NCI-H2107 treated with DMSO at 0.1 percent for 48 hours (cell line): ENCODE data around the gene ATP2A1.
"Not testable (repeated sequence)": the region's sequence is repeated elsewhere in the genome, so short reads cannot be mapped to it uniquely, and the experiment has no call there.

Source experiments
- DNase-seq: peaks from one replicate; lab custom pipeline; 2025; ENCODE audit not compliant: unreplicated experiment; lab: John Stamatoyannopoulos, UW

The ATP2A1 gene

DNA sequence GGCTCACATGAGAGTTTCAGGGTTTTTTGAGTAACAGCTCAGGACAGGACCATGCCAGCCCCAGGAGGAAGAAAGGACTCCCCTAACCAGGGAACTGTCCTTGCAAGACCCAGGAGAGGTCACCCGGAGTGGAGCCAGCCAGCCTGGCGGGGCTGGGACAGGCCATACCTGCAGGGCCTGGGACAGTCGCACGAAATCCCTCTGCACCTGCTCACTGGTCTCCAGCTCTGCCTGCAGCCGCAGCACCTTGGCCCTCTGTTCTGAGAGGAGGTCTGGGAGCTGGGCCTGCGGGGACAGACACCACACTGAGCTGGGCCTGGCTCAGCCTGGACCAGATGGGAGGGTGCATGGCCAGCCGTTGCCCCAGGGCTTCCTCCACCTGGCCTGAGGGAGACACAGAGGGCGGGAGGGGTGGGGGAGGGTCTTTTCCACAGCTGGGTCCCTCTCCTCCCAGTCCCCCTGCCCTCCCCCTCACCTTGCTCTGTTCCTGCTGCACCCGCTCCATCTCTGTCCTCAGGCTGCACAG, 27.0 kb downstream of the ATP2A1 start:
- no peak for DNase-seq

DNA sequence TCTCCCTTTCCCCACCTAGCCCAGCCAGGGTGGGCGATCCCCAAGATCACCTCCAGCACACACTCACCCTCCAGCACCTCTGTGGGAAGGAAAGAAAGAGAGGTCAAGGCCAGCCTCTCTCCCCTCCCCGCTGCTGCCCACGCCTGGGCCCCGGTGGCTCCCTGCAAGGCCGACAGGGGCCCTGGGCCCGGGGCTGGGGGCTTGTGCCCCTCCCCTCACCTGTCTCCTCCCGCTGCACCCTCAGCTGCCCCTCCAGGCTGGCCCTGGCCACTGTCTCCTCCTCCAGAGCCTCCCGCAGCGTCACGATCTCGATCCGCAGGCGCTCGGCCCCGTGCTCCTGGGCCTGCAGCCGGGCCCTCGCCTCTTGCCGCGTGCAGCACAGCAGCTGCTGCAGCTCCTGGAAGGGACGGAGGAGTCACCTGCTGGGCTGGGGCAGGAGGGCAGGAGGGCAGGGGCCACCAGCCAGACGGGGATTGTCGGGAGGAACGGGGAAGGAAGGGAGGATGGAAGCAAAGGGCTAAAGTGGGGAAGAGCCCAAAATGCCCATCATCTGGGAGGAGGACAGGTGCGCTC, 27.6 kb downstream of the ATP2A1 start:
- no peak for DNase-seq

DNA sequence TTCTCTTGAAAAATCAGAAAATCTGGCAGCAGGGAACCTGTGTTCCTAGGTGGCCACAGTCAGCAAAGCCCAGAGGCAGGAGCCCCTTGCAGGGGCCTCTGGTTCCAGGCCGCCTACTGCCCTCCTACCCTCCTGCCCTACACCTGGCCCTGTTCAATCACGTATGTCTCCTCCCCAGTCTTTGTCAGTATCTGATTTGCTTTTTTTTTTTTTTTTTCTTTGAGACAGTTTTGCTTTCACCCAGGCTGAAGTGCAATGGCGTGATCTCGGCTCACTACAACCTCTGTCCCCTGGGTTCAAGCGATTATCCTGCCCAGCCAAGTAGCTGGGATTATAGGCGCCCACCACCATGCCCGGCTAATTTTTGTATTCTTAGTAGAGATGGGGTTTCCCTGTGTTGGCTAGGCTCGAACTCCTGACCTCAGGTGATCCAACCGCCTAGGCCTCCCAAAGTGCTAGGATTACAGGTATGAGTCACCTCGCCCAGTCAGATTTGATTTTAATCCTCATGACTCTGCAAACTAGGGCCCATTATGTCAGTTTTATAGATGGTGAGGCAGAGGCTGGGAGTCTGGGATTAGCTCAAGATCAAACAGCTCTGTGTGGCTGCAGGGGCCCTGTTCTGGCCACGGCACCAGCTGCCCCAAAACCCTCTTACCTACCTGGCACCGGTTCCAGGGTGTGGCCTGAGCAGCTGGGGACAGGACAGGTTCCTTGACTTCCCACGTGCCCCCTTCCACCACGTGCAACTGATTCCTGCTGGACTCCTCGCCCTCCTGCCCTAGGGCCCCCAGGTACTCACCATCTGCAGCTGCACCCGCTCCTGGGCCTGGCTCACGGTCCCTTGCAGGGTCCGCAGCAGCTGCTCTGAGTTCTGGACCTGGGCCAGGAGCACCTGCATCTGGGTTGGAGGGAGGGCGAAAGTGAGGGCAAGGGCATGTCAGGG, 32.1 kb downstream of the ATP2A1 start:
- DNase-seq = no peak

- DNase-seq = no peak
These were observed 34.3 kb downstream of the ATP2A1 start for GRCh38 chr16:28912558-28912957.

- peak; percentile 84 for DNase-seq
These were observed 35.8 kb downstream of the ATP2A1 start for GRCh38 chr16:28913946-28914724.

- DNase-seq = no peak
These were observed 36.9 kb downstream of the ATP2A1 start for GRCh38 chr16:28915181-28915580.

- DNase-seq = no peak
These were observed 38.8 kb downstream of the ATP2A1 start for GRCh38 chr16:28917095-28917494.

DNA sequence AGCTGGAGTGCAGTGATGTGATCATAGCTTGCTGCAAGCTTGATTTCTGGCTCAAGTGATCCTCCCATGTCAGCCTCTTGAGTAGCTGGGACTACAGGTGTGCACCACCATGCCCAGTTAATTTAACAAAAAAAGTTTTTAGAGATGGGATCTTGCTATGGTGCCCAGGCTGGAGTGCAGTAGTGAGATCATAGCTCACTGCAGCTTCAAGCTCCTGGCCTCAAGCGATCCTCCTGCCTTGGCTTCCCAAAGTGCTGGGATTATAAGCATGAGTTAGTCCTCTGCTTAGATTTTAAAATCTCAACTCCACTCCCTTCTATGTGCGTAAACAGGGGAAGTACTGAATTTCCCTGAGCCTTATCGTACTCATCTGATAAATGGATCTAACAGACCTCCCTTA, 40.4 kb downstream of the ATP2A1 start:
- DNase-seq = no peak

DNA sequence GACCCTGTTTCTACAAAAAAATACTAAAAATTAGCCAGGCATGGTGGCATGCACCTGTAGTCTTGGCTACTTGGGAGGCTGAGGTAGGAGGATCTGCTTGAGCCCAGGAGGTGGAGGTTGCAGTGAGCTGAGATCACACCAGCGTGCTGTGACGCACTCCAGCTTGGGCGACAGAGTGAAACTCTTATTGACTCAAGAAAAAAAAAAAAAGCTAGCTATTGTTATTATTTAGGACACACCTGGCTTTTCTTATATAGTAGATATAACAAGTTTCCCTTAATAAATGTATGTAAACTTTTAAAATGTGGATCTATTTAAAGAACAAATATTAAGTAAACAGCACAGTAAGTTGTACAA, 44.9 kb downstream of the ATP2A1 start:
- no peak for DNase-seq

- DNase-seq = no peak
These were observed 45.5 kb downstream of the ATP2A1 start for GRCh38 chr16:28923652-28924398.

GRCh38 chr16:28924399-28924761, 46.1 kb downstream of the ATP2A1 start:
- DNase-seq = no peak

DNA sequence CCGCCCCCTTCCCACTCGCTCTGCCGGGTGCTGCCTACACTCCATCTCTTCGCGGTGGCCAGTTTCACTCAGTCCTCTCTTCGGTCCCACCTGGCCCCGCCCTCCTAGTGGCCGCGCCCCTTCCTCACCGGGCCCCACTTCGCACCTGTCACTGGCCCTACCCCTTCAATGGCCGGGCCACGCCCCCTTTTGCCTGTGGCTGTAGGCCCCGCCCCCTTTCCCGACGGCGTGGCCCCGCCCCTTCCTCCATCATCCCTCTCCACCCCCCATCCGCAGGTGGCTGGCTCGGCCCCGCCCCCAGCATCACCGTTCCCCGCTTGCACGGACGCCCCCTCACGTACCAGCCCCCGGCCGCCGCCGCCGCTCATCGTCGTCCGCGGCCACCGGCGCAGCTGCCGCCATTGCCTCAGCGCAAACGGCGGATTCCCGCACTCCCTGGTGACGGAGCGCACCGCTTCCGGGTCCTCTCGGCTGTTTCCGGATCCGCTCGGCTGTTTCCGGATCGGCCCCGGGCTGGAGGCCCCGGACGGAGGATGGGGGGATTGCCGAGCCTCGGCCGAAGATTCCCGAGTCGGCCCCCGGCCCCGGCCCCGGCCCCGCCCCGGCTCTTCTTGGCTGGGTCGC, 46.6 kb downstream of the ATP2A1 start, which contains the start of gene RABEP2:
TSS of gene RABEP2 (minus strand) at position 477 of the 624 bp plus-strand sequence. CDS start at position 402, 75 bp downstream.
- DNase-seq = peak; percentile 91

DNA sequence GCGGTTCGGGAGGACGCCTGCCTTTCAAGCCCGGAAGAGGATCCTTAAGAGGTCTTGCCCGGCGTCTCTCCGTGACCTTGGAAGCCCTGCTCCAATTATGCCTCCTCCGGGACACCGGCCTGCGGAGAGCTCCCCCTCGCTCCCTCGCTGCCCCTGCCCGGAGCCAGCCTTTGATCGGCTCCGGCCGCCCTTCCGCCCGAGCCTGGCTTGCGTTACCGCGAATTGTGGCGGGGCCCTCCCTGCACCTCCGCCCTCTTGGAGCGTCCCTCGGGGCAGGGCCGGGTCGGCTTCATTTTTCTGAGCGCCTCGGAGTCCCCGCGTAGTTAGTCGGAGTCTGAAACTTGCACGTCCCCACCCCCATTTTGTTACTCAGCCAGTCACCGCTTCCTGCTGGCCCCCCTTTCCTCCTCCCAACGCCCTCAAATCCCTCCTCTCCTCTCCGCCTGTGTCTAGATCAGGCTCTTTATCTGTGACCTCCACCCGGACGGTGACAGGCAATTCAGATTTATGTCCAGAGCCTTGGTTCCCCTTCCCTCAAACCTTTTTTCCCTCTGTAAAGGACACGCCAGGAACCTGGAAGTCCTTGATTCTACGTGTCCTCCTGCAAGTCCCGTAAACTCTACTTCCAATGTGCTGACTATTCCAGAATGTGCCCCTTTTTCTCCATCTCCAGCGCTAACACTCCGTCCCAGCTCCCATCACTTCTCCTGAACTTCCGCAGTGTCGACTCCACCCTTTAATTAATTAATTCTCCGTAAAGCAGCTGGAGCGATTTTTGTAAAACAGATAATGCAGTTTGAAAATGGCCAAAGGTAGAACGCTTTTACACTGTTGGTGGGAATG, 47.3 kb downstream of the ATP2A1 start:
- DNase-seq = peak; percentile 45

- not testable (repeated sequence) for DNase-seq
These were observed 48.0 kb downstream of the ATP2A1 start for GRCh38 chr16:28926284-28926683.

DNA sequence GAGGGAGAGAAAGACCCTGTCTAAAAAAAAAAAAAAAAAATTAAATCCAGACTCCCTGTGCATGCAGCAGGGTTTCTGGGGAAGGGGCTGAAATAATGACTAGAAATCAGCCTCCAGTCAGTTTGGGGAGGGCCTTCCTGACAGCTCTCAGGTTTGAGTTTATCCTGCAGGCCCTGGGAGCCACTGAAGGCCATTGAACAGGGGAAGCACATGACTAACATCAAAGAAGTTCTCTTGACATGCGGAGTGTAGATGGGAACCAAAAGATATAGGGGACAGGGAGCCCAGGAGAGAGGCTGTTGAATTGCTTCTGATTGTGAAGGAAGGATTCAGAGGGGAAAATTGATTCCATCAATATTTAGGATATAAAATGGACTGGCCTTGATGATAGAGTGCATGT, 49.5 kb downstream of the ATP2A1 start:
- no peak for DNase-seq

DNA sequence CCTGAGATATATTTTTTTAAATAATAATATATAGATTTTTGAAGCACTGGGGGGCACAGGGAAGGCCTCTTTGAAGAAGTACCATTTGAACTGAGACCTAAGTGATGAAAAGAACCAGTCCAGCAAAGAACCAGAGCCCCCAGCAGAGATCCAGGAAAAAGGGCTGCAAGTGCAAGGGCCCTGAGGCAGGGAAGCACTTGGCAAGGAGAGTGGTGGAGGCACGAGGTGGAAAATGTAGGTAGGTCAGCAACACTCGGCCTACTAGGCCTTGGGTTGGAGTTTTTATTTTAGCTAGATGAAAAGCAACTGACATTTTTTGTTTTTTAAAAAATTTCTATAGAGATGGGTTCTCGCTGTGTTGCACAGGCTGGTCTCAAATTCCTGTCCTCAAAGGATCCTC, 51.9 kb downstream of the ATP2A1 start:
- DNase-seq = no peak

GRCh38 chr16:28930652-28931051, 52.4 kb downstream of the ATP2A1 start:
- no peak for DNase-seq

DNA sequence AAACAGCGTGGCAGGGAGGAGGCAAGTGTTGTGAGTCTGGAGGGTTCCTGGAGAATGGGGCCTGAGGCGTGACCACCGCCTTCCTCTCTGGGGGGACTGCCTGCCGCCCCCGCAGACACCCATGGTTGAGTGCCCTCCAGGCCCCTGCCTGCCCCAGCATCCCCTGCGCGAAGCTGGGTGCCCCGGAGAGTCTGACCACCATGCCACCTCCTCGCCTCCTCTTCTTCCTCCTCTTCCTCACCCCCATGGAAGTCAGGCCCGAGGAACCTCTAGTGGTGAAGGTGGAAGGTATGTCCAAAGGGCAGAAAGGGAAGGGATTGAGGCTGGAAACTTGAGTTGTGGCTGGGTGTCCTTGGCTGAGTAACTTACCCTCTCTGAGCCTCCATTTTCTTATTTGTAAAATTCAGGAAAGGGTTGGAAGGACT, 53.5 kb downstream of the ATP2A1 start, which contains the start of gene CD19:
TSS of gene CD19 (plus strand) at position 171 of the 425 bp plus-strand sequence. CDS start at position 201, 30 bp downstream.
- no peak for DNase-seq
